GM12878 (cell line): ENCODE results near the gene SNAI3. TPM values are rescaled to one million over a fixed set of nuclear protein-coding genes. Genes with fewer than 3 reads are reported as not detected.

ENCODE experiments used
- ATAC-seq: fragments of 200-7000 bp; cut with Tn5 transposase; 3 replicates; pipeline ENCODE4 v1.9.1; 2020; ENCODE audit warnings: mild to moderate bottlenecking, moderate library complexity
- BruUV-seq: library from RNA; stranded (reverse); fragments of 400-500 nt; replicated peaks from 2 replicates; lab custom pipeline; 2021; lab: Mats Ljungman, UMichigan
- CTCF ChIA-PET: fragments of 300-600 bp; sonication (Branson Sonifier 250); formaldehyde crosslinking; extraction: SDS; loops from one replicate; lab custom pipeline; 2021; ENCODE audit warnings: inconsistent platforms; lab: Yijun Ruan, JAX
- POLR2A ChIA-PET: fragments of 350-600 bp; formaldehyde crosslinking; extraction: SDS; loops from one replicate; lab custom pipeline; 2021; ENCODE audit warnings: inconsistent platforms; lab: Charles Lee
- RAD21 ChIA-PET: fragments of 300-600 bp; sonication (Branson Sonifier 250); formaldehyde crosslinking; loops from one replicate; lab custom pipeline; 2023; ENCODE audit warnings: antibody characterized with exemption; ENCODE audit not compliant: unreplicated experiment; lab: Charles Lee
- SMC1A ChIA-PET: fragments of 300-600 bp; sonication (Branson Sonifier 250); formaldehyde crosslinking; loops from one replicate; lab custom pipeline; 2023; ENCODE audit not compliant: unreplicated experiment, uncharacterized antibody; lab: Charles Lee
- DNase-seq: peaks from one replicate; pipeline ENCODE4 v3.0.0-alpha.2; 2011; ENCODE audit warnings: low read depth, low spot score
- FAIRE-seq: peaks from 3 replicates; lab custom pipeline; 2011; peaks lifted over from hg19 to GRCh38; lab: Jason Lieb, UNC
- H2AFZ ChIP-seq: 2 replicates; pipeline ENCODE4 v1.6.0; 2011; ENCODE audit warnings: low read depth, low read length, control low read depth; ENCODE audit not compliant: control insufficient read depth
- H3K27ac ChIP-seq: 2 replicates; pipeline ENCODE4 v1.5.1; 2011; ENCODE audit warnings: control low read depth; ENCODE audit not compliant: control insufficient read depth, insufficient read depth
- H3K27me3 ChIP-seq, 2 experiments: replicated peaks in 1 of 2; 2 replicates each; pipeline versions ENCODE4 v1.6.0 to v1.6.1; 2011; ENCODE audit warnings: low read length in 1 of 2; ENCODE audit not compliant: control insufficient read depth in 2 of 2, insufficient read depth in 2 of 2
- H3K36me3 ChIP-seq, 2 experiments: 2 replicates each; pipeline ENCODE4 v1.5.1; 2011; ENCODE audit warnings: low read length in 1 of 2; ENCODE audit not compliant: control insufficient read depth in 2 of 2, insufficient read depth in 2 of 2
- H3K4me1 ChIP-seq: 2 replicates; pipeline ENCODE4 v1.6.1; 2011; ENCODE audit warnings: mild to moderate bottlenecking, low read length, moderate library complexity, mixed read lengths; ENCODE audit not compliant: control insufficient read depth, insufficient read depth
- H3K4me2 ChIP-seq: 2 replicates; pipeline ENCODE4 v1.6.0; 2011; ENCODE audit warnings: control low read depth; ENCODE audit not compliant: control insufficient read depth, insufficient read depth
- H3K4me3 ChIP-seq: fragments of 200-600 bp; sonication (generic); 2 replicates; pipeline ENCODE4 v1.5.1; 2016
- H3K79me2 ChIP-seq: 2 replicates; pipeline ENCODE4 v1.6.0; 2011; ENCODE audit warnings: low read length; ENCODE audit not compliant: control insufficient read depth, insufficient read depth
- H3K9ac ChIP-seq: 2 replicates; pipeline ENCODE4 v1.8.0; 2011; ENCODE audit warnings: low read length, control low read depth, mixed read lengths; ENCODE audit not compliant: control insufficient read depth, insufficient read depth
- H3K9me3 ChIP-seq: replicated peaks from 3 replicates; pipeline ENCODE4 v1.5.1; 2011; ENCODE audit warnings: mild to moderate bottlenecking, low read length; ENCODE audit not compliant: control insufficient read depth, insufficient read depth
- H4K20me1 ChIP-seq: 2 replicates; pipeline ENCODE4 v1.6.0; 2011; ENCODE audit not compliant: control insufficient read depth, insufficient read depth
- CHD1 ChIP-seq: IDR thresholded peaks from 2 replicates; pipeline ENCODE4 v1.6.1; 2012; ENCODE audit warnings: low read depth, low read length, improper control_type of control experiment
- CHD2 ChIP-seq: IDR thresholded peaks from 2 replicates; pipeline ENCODE4 v1.6.1; 2011; ENCODE audit warnings: low read depth, low read length, improper control_type of control experiment, borderline replicate concordance
- CREB1 ChIP-seq: IDR thresholded peaks from 2 replicates; pipeline ENCODE4 v1.6.1; 2012; ENCODE audit warnings: low read depth, mild to moderate bottlenecking, inconsistent platforms
- CREM ChIP-seq: IDR thresholded peaks from 2 replicates; pipeline ENCODE4 v1.6.1; 2014; ENCODE audit warnings: antibody characterized with exemption, low read depth
- ESRRA ChIP-seq: IDR thresholded peaks from 2 replicates; pipeline ENCODE4 v1.6.1; 2012; ENCODE audit warnings: mild to moderate bottlenecking, low read length, improper control_type of control experiment
- IKZF2 ChIP-seq, 2 experiments: fragments of 450-650 bp; IDR thresholded peaks; 2 replicates each; pipeline ENCODE4 v1.6.1; 2017; ENCODE audit warnings: mild to moderate bottlenecking in 2 of 2, moderate library complexity in 2 of 2
- MXI1 ChIP-seq: fragments of 150-350 bp; IDR thresholded peaks from 2 replicates; pipeline ENCODE4 v1.6.1; 2011; ENCODE audit warnings: low read depth, mild to moderate bottlenecking, inconsistent platforms, low read length, improper control_type of control experiment
- NKRF ChIP-seq: fragments of 450-650 bp; conservative IDR thresholded peaks from 2 replicates; pipeline ENCODE4 v1.6.1; 2017; ENCODE audit warnings: mild to moderate bottlenecking, moderate library complexity
- NR2C1 ChIP-seq: fragments of 450-650 bp; IDR thresholded peaks from 2 replicates; pipeline ENCODE4 v1.6.1; 2017; ENCODE audit warnings: antibody characterized with exemption, mild to moderate bottlenecking, moderate library complexity
- PBX3 ChIP-seq: IDR thresholded peaks from 2 replicates; pipeline ENCODE4 v1.6.1; 2011; ENCODE audit warnings: mild to moderate bottlenecking, low read depth, low read length, moderate library complexity; ENCODE audit not compliant: insufficient replicate concordance
- POLR2AphosphoS5 ChIP-seq: IDR thresholded peaks from 2 replicates; pipeline ENCODE4 v1.6.1; 2011; ENCODE audit warnings: mild to moderate bottlenecking, low read length, inconsistent platforms
- TARDBP ChIP-seq: IDR thresholded peaks from 2 replicates; pipeline ENCODE4 v1.6.1; 2016; ENCODE audit warnings: borderline replicate concordance
- TCF12 ChIP-seq: IDR thresholded peaks from 2 replicates; pipeline ENCODE4 v1.6.1; 2011; ENCODE audit warnings: low read depth, mild to moderate bottlenecking, low read length
- YBX1 ChIP-seq: fragments of 450-650 bp; IDR thresholded peaks from 2 replicates; pipeline ENCODE4 v1.6.1; 2016; ENCODE audit warnings: antibody characterized with exemption
- ZNF274 ChIP-seq: IDR thresholded peaks from one replicate; pipeline ENCODE4 v1.8.0; 2011; ENCODE audit not compliant: insufficient read length, insufficient read depth
- WGBS: methylation state at CpG from one replicate; pipeline ENCODE4 v1.1.6; 2016; ENCODE audit warnings: low lambda C conversion rate; ENCODE audit not compliant: insufficient replicate concordance, insufficient coverage; ENCODE audit errors: missing lambda C conversion rate; 5-methylcytosine and 5-hydroxymethylcytosine counted together
- in situ Hi-C: fragments of 300-500 bp; cut with MboI; formaldehyde crosslinking; loops from 9 replicates; pipeline ENCODE4 v1.14.3; 2018; ENCODE audit warnings: mixed read lengths
- intact Hi-C: fragments of 100-400 bp; cut with micrococcal nuclease; formaldehyde crosslinking; loops from one replicate; pipeline ENCODE4 v1.14.2; 2022; ENCODE audit not compliant: unreplicated experiment
- polyA plus RNA-seq, 11 experiments: library from polyadenylated mRNA; depleted of rRNA in 4 of 11; unstranded in 6 of 11; stranded (reverse) in 5 of 11; fragments of >200 nt; fragmentation: Nextera tagmentation in 4 of 11; fragmentation: Illumina TruSeq in 1 of 11; extraction: Ambion mirVana in 4 of 11; extraction: Trizol in 1 of 11; gene quantifications; 1 replicate in 1 of 11; 2 replicates in 10 of 11; pipeline versions ENCODE4 v1.2.1 to v1.2.3, GENCODE V29; 2011 to 2016; ENCODE audit warnings: inconsistent platforms in 2 of 11, missing spikeins in 2 of 11, low read depth in 1 of 11
- total RNA-seq, 4 experiments: library from RNA; depleted of rRNA in 3 of 4; stranded (reverse); fragments of >200 nt in 3 of 4; fragmentation: Illumina TruSeq in 1 of 4; extraction: Trizol in 1 of 4; gene quantifications; 2 replicates each; pipeline versions ENCODE4 v1.2.1 to v1.2.3, GENCODE V29; 2013 to 2021
- TF ChIP-seq, protein P1 (sequence below): fragments of 450-650 bp; IDR thresholded peaks from 2 replicates; pipeline ENCODE4 v1.6.1; 2014; ENCODE audit warnings: mild to moderate bottlenecking
- TF ChIP-seq, protein P2 (sequence below): fragments of 450-650 bp; IDR thresholded peaks from 2 replicates; pipeline ENCODE4 v1.6.1; 2017; ENCODE audit warnings: mild to moderate bottlenecking, low read depth, inconsistent platforms; ENCODE audit not compliant: poor library complexity, severe bottlenecking

The SNAI3 gene
- total and polyA plus RNA-seq, 10 of the 15 experiments (the other 5 are each of a cell fraction or from before 2014, with no cell fraction given): 0.21 to 7.4 (median 3.0) TPM

GRCh38 chr16:88630433-88630832 lies 55.9 kb downstream of the SNAI3 start:
- H3K9ac ChIP-seq: no peak overlapping the region
- BruUV-seq: no TSS peak
- H3K27ac ChIP-seq: no peak overlapping the region
- FAIRE-seq (no peak), ATAC-seq (no peak), DNase-seq (no peak)
- no peaks in the 10 kb centered on the region for H3K27me3 ChIP-seq
- ChIA-PET POLR2A (no interaction called here), SMC1A (no interaction called here), RAD21 (no interaction called here), CTCF (interaction anchor here (1.6 kb wide), 1 partner anchor 194 kb away, joined by 3 read pairs; no protein-coding TSS in a partner anchor)
- peaks cover 16% of the 10 kb centered on the region for H3K4me1 ChIP-seq
- H2AFZ ChIP-seq: no peak overlapping the region
- TF ChIP-seq, protein P1, sequence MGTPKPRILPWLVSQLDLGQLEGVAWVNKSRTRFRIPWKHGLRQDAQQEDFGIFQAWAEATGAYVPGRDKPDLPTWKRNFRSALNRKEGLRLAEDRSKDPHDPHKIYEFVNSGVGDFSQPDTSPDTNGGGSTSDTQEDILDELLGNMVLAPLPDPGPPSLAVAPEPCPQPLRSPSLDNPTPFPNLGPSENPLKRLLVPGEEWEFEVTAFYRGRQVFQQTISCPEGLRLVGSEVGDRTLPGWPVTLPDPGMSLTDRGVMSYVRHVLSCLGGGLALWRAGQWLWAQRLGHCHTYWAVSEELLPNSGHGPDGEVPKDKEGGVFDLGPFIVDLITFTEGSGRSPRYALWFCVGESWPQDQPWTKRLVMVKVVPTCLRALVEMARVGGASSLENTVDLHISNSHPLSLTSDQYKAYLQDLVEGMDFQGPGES: no peak
- no peak for TF ChIP-seq YBX1
- TF ChIP-seq ZNF274: no peak
- TF ChIP-seq TARDBP: no peak
- no peak for TF ChIP-seq TCF12
- TF ChIP-seq PBX3: no peak
- TF ChIP-seq CREB1: no peak
- TF ChIP-seq CREM: no peak
- TF ChIP-seq NKRF: no peak
- TF ChIP-seq, protein P2, sequence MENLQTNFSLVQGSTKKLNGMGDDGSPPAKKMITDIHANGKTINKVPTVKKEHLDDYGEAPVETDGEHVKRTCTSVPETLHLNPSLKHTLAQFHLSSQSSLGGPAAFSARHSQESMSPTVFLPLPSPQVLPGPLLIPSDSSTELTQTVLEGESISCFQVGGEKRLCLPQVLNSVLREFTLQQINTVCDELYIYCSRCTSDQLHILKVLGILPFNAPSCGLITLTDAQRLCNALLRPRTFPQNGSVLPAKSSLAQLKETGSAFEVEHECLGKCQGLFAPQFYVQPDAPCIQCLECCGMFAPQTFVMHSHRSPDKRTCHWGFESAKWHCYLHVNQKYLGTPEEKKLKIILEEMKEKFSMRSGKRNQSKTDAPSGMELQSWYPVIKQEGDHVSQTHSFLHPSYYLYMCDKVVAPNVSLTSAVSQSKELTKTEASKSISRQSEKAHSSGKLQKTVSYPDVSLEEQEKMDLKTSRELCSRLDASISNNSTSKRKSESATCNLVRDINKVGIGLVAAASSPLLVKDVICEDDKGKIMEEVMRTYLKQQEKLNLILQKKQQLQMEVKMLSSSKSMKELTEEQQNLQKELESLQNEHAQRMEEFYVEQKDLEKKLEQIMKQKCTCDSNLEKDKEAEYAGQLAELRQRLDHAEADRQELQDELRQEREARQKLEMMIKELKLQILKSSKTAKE: no peak
- TF ChIP-seq CHD1: no peak
- no peak for TF ChIP-seq POLR2AphosphoS5
- TF ChIP-seq NR2C1: no peak
- TF ChIP-seq IKZF2 (IDR thresholded peaks at IDR 0.05): no peak
- no peak for TF ChIP-seq CHD2
- no peak for TF ChIP-seq MXI1
- TF ChIP-seq ESRRA: no peak
- H3K36me3 ChIP-seq: peaks cover 5 to 29% of the 10 kb centered on the region in 2 experiments; a peak in 3 of 4 replicates
- WGBS: 98% methylated on average over 12 of the region's 12 CpGs
- no peaks in the 10 kb centered on the region for H4K20me1 ChIP-seq
- in situ Hi-C loops: no loop called here
- intact Hi-C loops: no loop called here
- H3K9me3 ChIP-seq: no peaks in the 10 kb centered on the region
- no peak overlapping the region for H3K4me3 ChIP-seq
- H3K4me2 ChIP-seq: no peak overlapping the region
- no peaks in the 10 kb centered on the region for H3K79me2 ChIP-seq
